CD4-positive, alpha-beta T cell treated with Interleukin-17A for 4 hours (primary cell): ENCODE results near the gene MUC5B.
"Not testable (repeated sequence)": the region's sequence is repeated elsewhere in the genome, so short reads cannot be mapped to it uniquely, and the experiment has no call there.

Source experiments
- DNase-seq: peaks from one replicate; pipeline ENCODE4 v3.0.0-alpha.2; 2020; ENCODE audit warnings: mixed read lengths

The MUC5B gene, protein sequence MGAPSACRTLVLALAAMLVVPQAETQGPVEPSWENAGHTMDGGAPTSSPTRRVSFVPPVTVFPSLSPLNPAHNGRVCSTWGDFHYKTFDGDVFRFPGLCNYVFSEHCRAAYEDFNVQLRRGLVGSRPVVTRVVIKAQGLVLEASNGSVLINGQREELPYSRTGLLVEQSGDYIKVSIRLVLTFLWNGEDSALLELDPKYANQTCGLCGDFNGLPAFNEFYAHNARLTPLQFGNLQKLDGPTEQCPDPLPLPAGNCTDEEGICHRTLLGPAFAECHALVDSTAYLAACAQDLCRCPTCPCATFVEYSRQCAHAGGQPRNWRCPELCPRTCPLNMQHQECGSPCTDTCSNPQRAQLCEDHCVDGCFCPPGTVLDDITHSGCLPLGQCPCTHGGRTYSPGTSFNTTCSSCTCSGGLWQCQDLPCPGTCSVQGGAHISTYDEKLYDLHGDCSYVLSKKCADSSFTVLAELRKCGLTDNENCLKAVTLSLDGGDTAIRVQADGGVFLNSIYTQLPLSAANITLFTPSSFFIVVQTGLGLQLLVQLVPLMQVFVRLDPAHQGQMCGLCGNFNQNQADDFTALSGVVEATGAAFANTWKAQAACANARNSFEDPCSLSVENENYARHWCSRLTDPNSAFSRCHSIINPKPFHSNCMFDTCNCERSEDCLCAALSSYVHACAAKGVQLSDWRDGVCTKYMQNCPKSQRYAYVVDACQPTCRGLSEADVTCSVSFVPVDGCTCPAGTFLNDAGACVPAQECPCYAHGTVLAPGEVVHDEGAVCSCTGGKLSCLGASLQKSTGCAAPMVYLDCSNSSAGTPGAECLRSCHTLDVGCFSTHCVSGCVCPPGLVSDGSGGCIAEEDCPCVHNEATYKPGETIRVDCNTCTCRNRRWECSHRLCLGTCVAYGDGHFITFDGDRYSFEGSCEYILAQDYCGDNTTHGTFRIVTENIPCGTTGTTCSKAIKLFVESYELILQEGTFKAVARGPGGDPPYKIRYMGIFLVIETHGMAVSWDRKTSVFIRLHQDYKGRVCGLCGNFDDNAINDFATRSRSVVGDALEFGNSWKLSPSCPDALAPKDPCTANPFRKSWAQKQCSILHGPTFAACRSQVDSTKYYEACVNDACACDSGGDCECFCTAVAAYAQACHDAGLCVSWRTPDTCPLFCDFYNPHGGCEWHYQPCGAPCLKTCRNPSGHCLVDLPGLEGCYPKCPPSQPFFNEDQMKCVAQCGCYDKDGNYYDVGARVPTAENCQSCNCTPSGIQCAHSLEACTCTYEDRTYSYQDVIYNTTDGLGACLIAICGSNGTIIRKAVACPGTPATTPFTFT (N-terminal part only)

DNA sequence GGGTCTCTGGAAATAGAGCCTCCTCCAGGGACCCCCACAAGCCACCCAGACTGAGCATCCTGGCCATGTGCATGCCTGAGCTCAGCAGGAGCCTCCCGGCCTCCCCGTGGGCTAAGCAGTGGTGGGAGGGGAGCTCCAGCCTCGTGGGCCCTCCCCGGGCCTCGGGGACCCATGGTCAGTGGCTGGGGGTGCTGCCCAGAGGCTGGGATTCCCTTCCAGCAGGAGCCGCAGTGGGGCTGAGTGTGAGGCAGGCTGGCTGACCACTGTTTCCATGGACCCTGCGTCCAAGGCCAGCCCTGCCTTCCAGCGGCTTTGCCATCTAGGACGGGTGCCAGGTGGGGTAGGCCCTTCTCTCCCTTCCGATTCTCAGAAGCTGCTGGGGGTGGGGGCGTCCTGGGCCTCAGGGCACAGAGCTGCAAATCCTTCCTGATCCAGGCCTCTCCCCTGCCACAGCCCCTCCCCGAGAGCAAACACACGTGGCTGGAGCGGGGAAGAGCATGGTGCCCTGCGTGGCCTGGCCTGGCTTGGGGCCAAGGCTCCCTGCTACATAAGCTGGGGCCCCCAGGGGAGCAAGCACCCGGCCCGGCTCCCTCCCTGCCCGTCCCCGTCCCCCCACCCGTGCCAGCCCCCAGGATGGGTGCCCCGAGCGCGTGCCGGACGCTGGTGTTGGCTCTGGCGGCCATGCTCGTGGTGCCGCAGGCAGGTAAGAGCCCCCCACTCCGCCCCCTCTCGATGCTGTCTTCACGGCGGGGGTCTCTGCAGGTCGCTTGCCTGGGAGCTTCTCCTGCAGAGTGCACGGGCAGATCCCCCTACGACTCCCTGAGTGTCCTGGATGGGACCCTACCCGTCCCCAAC is at the start of gene MUC5B:
MUC5B (plus strand) TSS at position 576 of the 855 bp plus-strand sequence; CDS start at position 634, 58 bp downstream.
- no peak for DNase-seq

DNA sequence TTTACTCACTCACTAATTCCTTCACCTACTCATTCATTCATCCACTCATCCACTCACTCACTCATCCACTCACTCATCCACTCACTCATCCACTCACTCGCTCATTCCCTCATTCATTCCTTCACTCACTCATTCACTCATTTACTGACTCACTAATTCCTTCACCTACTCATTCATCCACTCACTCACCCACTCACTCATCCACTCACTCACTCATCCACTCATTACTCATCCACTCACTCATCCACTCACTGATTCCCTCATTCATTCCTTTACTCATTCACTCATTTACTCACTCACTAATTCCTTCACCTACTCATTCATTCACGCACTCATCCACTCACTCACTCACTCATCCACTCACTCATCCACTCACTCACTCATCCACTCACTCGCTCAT is 49.5 kb upstream of the MUC5B start:
- not testable (repeated sequence) for DNase-seq

DNA sequence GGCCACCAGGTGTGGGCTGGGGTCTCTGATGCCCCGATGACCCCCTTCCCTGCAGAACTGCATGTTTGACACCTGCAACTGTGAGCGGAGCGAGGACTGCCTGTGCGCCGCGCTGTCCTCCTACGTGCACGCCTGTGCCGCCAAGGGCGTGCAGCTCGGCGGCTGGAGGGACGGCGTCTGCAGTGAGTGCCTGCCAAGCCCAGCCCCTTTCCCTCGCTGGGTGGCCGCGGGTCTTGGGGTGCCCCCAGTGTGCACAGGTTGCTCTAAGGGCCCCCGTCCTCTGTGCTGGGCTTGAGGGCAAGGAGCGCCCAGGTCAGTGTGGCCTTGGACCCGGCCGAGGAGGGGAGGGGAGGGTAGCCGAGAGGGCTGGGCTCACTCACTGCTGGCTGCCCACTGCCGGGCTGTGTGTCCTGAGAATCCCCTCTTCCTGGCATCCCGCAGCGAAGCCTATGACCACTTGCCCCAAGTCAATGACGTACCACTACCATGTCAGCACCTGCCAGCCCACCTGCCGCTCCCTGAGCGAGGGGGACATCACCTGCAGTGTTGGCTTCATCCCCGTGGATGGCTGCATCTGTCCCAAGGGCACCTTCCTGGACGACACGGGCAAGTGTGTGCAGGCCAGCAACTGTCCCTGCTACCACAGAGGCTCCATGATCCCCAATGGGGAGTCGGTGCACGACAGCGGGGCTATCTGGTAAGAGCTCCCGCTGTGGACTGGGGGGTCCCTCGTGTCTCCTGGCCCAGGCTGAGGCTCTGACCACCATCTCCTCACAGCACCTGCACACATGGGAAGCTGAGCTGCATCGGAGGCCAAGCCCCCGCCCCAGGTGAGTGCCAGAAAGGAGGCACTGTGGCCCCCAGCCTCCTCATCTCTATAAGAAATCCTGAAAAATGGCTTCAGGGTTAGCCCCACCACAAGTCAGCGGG is 48.2 kb upstream of the MUC5B start:
- no peak for DNase-seq

DNA sequence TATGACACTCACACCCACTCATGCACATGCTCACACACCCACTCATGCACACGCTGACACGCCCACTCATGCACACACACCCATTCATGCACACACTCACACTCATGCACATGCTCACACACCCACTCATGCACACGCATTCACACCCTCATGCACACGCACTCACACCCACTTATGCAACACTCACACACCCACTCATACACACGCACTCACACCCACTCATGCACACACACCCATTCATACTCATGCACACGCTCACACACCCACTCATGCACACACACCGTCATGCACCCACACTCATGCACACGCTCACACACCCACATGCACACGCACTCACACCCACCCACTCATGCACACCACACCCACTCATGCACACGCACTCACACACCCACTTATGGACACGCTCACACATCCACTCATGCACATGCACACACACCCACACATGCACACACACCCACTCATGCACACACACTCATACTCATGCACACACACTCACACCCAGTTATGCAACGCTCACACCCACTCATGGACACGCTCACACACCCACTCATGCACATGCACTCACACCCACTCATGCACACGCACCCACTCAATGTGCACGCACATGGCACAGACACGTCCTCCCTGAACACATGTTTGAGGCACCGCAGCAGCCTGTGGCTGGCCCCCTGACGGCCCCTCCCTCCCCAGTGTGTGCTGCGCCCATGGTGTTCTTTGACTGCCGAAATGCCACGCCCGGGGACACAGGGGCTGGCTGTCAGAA is 47.2 kb upstream of the MUC5B start:
- no peak for DNase-seq

DNA sequence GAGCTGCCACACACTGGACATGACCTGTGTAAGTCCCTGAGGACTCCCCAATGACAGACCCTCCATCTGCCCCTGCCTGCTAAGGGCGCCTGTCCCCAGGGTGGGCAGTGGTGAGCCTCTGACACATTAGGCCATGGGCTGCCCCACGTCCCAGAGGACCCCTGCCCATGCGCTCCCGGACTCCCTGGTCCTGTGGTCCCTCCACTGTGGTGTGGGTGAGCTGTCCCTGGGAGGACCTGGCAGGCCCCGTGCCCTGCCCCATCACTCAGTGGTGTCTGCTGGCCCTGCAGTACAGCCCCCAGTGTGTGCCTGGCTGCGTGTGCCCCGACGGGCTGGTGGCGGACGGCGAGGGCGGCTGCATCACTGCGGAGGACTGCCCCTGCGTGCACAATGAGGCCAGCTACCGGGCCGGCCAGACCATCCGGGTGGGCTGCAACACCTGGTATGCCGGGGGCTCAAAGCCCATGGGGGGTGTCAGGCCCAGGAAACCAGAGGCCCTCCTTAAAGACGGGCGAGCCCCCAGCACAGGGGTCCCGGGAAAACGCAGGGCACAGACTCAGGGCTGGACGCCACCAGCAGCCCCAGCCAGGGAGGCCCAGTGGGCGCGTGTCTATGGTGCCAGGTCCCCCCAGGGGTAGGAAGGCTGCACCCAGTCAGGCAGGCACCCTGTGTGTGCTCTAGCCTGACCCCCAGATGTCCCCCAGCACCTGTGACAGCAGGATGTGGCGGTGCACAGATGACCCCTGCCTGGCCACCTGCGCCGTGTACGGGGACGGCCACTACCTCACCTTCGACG is 46.4 kb upstream of the MUC5B start:
- DNase-seq: no peak

DNA sequence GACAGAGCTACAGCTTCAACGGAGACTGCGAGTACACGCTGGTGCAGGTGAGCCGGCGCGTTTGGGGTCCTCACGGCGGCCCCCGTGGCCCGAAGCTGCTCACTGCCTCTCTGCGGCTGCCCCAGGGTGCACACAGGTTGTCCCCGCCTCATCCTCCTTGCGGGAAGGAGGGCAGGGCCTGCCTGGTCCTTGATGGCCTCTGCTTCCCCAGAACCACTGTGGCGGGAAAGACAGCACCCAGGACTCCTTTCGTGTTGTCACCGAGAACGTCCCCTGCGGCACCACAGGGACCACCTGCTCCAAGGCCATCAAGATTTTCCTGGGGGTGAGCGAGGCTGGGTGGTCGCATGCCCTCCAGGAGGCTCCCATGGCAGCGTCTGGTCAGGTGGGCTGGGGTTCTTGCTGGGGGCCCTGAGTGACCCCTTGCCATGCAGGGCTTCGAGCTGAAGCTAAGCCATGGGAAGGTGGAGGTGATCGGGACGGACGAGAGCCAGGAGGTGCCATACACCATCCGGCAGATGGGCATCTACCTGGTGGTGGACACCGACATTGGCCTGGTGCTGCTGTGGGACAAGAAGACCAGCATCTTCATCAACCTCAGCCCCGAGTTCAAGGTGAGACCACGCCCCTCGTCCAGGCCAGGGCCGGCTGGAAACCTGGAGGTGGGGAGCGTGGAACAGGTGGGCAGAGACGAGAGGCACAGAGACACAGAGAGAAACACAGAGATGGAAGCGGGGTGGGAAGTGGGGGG is 45.7 kb upstream of the MUC5B start:
- DNase-seq: no peak

DNA sequence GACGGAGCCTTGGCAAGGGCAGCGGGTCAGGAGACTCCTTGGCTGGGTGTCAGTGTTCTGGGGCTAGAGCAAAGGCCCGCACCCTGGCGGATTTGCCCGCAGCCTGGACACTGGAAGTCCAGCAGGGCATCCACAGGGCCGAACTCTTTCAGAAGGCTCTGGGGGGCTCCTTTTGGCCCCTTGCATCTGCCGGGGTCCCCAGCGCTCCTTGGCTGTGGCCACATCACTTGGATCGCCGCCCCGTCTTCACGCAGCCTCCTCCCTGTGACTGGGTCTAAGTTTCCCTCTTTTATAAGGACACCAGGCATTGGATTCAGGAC is 45.1 kb upstream of the MUC5B start:
- no peak for DNase-seq

DNA sequence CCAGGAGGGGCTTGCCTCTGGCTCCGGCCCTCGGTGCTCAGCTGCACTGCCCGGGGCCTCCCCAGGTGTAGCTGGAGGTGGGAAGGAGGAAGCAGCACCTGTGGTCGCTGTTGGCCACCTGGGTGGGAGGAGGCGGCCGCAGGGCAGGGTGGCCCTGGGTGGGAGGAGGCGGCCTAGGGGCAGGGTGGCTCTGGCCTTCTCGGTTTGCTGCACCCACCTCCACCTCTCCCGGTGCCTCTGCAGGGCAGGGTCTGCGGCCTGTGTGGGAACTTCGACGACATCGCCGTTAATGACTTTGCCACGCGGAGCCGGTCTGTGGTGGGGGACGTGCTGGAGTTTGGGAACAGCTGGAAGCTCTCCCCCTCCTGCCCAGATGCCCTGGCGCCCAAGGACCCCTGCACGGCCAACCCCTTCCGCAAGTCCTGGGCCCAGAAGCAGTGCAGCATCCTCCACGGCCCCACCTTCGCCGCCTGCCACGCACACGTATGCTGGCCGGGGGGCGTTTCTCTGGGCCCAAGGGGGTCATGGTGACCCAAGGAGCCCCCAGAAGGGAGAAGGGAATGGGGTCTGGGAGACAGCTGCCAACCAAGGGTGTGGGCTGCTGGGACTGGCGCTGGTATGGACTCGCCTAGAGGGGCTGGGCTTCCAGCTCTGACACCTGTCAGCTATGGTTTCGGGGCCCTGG is 44.5 kb upstream of the MUC5B start:
- no peak for DNase-seq

DNA sequence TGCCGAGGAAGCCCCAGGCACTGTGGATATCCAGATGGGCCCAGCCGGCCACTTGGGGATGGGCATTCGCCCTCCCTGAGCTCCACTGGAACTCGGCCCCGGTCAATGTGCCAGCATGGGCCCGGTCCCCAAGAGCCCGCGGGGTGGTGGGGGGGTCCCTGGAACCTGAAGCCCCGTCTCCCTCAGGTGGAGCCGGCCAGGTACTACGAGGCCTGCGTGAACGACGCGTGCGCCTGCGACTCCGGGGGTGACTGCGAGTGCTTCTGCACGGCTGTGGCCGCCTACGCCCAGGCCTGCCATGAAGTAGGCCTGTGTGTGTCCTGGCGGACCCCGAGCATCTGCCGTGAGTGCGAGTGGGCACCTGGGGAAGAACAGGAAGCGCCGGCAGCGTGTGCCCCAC is 44.0 kb upstream of the MUC5B start:
- no peak for DNase-seq

DNA sequence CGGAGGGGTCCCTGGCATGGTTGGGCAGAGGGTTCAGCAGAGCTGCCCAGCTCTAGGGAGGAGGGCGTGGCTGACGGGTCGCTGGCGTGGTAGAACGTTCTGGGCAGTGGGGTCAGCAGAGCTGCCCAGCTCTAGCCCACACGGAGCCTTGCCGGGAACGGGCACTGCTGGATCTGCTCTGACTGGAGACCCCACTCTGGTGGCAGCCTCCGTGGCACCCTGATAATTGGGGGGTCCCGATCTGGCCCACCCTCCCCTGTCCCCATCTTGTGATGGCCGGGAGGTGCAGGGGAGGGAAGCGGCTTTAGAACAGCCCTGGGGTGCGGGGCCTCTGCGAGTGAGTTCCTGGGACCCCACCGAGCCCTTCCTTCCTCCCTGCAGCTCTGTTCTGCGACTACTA is 43.2 kb upstream of the MUC5B start:
- no peak for DNase-seq

DNA sequence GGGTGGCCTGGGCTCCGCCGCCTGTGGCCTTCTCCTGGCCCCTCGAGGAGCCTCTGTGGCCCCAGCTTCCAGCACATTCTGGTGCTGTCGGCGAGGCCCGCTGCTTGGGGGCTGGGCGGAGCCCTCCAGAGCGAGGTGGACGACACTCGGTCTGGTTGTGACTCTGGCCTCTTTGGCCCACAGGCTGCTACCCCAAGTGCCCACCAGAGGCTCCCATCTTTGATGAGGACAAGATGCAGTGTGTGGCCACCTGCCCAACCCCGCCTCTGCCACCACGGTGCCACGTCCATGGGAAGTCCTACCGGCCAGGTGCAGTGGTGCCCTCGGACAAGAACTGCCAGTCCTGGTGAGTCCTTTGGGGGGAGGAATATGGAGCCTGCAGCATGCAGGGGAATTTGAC is 42.7 kb upstream of the MUC5B start:
- DNase-seq: no peak

DNA sequence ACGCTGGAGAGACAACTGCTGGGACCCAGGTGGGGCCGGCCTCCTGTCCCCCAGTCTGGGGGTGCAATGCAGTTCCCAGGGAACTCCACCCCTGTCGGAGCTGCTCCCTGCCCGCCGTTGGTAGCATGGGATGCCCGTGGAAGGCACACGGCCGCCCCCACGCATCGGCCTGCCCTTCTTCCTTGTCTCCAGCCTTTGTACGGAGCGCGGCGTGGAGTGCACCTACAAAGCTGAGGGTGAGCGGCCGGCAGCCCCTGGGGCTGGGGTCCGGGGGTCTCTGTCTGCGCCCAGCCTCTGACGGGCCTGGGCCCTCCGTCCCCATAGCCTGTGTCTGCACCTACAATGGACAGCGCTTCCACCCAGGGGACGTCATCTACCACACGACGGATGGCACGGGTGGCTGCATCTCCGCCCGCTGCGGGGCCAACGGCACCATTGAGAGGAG is 41.9 kb upstream of the MUC5B start:
- DNase-seq: no peak

DNA sequence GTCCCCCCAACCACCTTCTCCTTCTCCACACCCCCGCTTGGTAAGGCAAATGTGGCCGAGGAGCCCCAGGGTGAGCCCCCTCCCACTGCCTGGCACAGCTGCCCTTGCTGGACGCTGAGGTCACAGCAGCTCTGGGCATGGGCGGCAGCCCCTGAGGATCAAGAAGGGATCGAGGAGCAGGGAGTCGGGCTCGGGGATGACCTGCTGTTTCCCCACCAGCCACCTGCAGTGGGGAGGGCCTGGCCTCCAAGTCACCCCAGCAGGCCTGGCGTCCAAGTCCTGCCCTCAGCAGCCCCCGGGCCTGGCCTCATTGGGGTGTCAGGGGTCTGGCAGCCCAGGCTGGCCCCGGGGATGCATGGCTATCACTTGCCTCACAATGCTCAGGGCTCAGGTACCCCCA is 41.4 kb upstream of the MUC5B start:
- DNase-seq: no peak

DNA sequence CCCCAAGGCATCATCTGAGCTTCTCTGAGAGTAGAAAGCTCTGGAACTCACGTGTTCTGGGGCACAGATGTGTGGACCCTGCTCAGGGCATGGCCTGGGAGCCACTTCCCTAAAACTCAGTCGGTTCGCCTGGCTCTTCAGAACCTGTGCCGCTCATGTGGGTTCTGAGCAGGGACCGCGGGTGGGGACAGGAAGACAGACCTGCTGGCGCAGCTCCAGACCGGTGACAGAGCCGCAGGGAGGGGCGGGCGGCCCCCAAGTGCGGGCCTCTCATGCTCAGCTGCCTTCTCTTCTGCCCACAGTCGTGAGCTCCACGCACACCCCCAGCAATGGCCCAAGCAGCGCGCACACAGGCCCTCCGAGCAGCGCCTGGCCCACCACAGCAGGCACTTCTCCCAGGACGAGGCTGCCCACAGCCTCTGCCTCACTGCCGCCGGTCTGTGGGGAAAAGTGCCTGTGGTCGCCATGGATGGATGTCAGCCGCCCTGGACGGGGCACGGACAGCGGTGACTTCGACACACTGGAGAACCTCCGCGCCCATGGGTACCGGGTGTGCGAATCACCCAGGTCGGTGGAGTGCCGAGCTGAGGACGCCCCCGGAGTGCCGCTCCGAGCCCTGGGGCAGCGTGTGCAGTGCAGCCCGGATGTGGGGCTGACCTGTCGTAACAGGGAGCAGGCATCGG is 40.9 kb upstream of the MUC5B start:
- no peak for DNase-seq

DNA sequence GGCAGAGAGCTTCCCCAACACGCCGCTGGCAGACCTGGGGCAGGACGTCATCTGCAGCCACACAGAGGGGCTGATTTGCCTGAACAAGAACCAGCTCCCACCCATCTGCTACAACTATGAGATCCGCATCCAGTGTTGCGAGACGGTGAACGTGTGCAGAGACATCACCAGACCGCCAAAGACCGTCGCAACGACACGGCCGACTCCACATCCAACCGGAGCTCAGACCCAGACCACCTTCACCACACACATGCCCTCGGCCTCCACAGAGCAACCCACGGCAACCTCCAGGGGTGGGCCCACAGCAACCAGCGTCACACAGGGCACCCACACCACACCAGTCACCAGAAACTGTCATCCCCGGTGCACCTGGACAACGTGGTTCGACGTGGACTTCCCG is 38.7 kb upstream of the MUC5B start:
- DNase-seq: not testable (repeated sequence)

DNA sequence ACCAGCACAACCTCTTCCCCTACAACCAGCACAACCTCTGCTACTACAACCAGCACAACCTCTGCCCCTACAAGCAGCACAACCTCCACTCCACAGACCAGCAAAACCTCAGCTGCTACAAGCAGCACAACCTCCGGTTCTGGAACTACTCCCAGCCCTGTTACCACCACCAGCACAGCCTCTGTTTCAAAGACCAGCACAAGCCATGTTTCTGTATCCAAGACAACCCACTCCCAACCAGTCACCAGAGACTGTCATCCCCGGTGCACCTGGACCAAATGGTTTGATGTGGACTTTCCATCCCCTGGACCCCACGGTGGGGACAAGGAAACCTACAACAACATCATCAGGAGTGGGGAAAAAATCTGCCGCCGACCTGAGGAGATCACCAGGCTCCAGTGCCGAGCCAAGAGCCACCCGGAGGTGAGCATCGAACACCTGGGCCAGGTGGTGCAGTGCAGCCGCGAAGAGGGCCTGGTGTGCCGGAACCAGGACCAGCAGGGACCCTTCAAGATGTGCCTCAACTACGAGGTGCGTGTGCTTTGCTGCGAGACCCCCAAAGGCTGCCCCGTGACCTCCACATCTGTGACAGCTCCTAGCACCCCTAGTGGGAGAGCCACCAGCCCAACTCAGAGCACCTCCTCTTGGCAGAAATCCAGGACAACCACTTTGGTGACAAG is 34.3 kb upstream of the MUC5B start:
- not testable (repeated sequence) for DNase-seq

DNA sequence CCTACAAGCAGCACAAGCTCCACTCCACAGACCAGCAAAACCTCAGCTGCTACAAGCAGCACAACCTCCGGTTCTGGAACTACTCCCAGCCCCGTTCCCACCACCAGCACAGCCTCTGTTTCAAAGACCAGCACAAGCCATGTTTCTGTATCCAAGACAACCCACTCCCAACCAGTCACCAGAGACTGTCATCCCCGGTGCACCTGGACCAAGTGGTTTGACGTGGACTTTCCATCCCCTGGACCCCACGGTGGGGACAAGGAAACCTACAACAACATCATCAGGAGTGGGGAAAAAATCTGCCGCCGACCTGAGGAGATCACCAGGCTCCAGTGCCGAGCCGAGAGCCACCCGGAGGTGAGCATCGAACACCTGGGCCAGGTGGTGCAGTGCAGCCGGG is 33.0 kb upstream of the MUC5B start:
- not testable (repeated sequence) for DNase-seq
